DMS79 treated with DMSO at 0.1 percent for 48 hours (cell line): ENCODE results near the gene NOL3.
"Not testable (repeated sequence)": the region's sequence is repeated elsewhere in the genome, so short reads cannot be mapped to it uniquely, and the experiment has no call there.

Source experiments
- DNase-seq: peaks from one replicate; lab custom pipeline; 2025; lab: John Stamatoyannopoulos, UW

The NOL3 gene

GRCh38 chr16:67170168-67170948 is at the start of gene NOL3:
Gene NOL3 (plus strand): TSS chr16:67170538.
- DNase-seq, result peak; percentile 41

GRCh38 chr16:67122799-67123198 is 47.5 kb upstream of the NOL3 start:
- DNase-seq, result not testable (repeated sequence)

- DNase-seq, result no peak
These were observed 41.9 kb upstream of the NOL3 start for GRCh38 chr16:67128417-67128816.

- DNase-seq, result no peak
These were observed 41.5 kb upstream of the NOL3 start for GRCh38 chr16:67128887-67129286.

DNA sequence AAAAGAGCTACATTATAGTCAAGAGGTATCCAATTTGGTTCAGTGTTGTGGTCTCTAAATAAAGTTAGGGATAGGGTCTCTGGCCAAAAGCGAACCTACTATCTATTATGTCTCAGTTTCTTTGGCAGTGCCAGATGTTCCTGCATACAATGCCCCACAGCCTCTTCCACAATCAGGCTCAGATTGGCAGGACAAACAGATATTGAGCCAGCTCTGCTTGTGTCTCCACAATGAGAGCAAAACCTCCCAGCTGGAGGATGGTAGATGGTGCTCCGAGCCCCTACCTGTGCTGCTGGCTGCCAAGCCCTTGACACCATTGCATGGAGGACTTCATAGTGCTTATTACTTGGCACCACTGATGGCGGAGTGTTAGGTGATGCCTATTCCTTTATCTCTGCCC is 40.9 kb upstream of the NOL3 start:
- no peak for DNase-seq

GRCh38 chr16:67137605-67138004 is 32.7 kb upstream of the NOL3 start:
- no peak for DNase-seq

DNA sequence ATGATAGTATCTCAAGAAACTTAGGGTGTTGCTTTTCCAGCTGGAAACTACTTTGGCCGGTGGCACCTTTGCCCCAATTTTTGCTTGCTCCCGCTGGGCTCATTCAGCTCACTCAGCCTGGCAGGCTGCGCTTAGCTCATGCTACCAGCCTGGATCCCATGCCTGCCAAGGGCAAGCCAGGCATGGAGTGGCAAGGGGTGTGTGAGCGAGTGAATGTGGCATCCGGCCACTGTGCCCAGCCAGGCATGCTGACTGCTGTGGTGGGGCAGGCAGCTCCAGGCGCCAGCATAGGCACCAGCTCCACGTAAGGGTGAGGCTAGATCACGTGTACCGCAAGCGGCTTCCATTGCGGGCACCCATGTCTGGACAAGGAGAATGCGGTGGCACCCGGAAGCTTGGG is 28.9 kb upstream of the NOL3 start:
- no peak for DNase-seq

- DNase-seq, result no peak
These were observed 28.0 kb upstream of the NOL3 start for GRCh38 chr16:67142342-67142741.

DNA sequence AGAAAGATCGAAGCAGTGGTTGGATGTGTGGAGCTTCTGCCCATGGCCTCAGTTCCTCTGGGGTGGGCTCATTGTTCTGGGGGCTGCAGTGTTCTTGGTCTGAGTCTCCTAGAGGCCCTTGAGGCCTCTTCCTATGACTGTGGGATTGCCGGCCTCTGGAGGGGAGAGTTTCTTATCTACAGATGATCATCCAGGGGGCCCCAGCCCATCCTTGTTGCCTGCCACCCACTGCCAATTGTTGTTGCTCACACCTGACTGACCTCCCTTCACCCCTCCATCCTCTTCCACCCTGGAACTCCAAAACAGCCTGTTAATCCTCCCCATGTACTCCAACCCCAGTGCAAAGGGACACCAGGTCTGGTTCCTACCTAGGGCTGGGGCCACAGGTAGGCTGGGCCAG is 25.4 kb upstream of the NOL3 start:
- DNase-seq, result no peak

DNA sequence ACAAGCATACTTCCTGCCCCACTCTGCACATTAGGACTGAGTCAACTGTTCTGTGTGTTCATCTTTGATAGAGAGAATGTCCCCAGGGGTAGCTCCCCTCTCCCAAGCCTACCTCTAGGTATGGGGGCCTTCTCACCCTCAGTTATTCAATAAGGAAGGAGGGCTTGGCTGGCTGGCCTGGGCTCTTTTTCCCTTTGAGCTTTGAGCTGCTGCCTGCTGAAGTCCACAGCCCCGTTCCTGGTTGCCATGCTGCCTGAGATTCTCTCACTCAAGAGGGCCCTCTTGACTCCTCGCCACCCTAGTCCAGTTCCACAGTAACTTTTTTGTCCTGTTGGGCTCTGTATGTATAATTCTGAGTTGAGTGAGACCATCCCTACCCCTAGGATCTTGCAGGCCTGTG is 24.6 kb upstream of the NOL3 start:
- no peak for DNase-seq

- no peak for DNase-seq
These were observed 23.6 kb upstream of the NOL3 start for GRCh38 chr16:67146523-67147357.

DNA sequence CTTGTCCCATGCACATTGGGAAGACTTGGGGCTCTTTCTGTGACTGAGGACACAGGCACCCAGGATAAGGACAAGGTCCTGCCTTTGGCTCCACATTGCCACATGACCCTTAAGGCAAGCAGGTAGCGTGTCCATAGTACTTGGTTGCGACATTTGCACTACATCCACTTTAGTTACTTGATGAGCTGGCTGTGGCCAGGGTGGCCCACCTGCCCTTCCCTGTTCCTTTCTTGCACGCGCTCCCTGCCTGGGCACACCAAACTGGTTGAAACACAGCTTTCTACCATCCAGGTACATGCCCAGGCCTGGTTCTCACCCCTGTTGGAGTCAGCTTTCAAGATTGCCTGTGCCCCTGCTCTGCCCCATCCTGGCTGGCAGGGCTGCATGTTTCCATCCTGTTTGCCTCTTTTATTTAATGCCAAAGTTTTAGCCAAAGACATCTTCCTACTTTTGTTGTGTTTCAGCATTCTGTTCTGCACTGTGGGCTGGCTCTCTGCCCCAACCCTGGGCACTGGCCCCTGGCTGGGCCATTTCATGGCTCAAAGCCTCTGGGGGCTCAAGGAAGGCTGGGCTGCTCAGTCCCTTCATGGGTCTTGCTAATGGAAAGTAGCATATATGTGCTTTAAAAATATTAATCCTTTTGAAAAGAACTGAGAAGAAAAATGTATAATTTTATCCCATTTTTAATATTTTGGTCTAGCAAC is 22.7 kb upstream of the NOL3 start:
- DNase-seq, result no peak

- DNase-seq, result no peak
These were observed 22.1 kb upstream of the NOL3 start for GRCh38 chr16:67148221-67148620.

- DNase-seq, result no peak
These were observed 21.6 kb upstream of the NOL3 start for GRCh38 chr16:67148656-67149275.

GRCh38 chr16:67149276-67150046 is 20.9 kb upstream of the NOL3 start:
- DNase-seq, result no peak

DNA sequence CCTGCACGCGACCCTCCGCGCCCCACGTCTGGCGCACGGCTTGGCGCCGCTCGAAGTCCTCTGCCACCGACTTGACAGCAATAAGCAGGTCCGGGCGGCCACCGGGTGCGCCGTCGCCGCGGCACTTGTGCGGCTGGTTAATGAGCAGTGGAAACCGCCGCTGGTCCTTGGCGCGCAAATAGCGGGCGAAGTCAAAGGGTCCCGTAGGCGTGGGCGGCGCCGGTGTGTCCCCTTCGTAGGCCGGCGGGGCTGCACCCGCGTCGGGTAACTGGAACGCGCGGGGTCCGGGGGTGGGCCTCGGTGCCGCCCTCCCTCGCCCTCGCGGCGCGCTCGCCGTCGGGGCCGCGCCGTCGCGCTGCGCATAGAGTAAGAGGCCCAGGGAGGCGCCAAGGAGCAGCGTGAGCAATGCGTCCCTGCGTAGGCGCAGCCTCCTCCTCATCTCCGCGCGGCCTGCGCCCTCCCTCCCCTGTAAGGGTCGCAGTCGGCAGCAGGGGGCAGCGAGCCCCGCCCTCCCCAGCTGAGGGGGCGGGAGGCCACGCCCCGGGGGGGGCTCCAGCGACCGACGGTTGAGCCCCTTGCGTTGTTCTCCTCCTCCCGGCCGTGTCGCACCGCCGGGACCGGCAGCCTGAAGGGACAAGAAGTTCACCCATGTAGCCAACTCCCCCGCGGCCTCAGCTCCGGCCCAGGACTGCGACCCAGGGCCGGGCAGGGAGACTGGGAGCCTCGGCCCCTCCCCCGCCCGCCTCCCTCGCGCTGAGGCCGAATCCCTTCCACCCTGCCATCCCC is 20.1 kb upstream of the NOL3 start:
- no peak for DNase-seq

DNA sequence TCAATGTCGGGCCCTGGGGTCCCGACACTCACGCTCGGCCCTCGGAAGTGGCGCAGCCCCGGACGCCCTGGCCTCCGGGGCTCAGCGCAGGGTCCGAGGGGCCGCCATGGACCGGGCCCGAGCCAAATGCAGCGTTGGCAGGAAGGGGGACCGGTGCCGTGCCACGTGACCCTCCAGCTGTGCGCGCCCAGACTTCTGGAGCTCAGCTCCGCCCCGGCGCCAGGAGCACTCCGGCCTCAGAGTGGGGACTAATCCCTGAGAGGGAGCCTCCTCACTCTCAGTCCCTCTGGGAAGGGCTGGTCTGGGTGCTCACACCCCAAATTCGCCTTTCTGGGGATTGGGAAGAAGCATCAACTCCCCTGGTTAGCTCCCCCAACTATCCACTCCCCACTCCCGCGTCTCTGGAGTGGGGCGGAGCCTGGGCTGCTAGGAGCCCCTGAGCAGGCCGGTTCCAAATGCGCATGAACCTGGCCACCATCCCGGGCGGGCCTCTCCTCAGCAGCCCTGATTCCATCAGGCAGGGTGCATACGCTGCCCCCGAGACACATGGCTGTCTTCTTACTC is 19.4 kb upstream of the NOL3 start, which contains the start of gene B3GNT9:
TSS of gene B3GNT9 (minus strand) at position 166 of the 564 bp plus-strand sequence. CDS start 513 bp downstream, outside the sequence.
- DNase-seq, result peak; percentile 35

DNA sequence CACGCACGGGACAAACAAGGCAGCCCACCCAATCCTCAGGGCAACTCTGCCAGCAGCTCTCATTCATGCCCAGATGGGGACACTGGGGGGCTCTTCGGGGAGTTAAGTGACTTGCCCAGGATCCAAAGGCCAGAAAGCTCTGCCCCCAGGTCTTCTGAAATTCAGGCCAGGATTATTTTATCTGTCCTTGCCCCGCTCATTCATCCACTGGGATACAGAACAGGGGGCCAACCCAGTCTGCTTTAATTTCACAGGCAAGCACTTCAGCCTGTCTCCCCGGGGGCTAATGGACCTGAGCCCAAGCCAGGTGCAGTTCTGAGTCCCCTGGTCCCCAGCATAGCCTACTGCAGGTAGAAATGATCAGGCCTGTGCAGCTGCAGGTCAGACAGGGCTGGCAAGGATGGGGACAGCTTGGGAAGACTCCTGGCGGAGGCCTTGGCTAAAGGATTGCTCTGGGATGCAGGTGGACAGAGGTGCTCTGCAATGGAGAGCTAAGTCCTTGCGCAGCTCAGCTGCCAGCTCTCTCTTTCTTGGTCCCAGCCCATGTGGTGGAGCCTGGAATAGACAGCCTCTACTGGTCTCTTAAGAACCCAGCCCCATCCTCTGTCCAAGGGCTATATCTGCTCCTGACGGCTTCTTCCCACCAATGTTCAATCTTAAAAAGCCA is 18.8 kb upstream of the NOL3 start:
- DNase-seq, result peak; percentile 14

DNA sequence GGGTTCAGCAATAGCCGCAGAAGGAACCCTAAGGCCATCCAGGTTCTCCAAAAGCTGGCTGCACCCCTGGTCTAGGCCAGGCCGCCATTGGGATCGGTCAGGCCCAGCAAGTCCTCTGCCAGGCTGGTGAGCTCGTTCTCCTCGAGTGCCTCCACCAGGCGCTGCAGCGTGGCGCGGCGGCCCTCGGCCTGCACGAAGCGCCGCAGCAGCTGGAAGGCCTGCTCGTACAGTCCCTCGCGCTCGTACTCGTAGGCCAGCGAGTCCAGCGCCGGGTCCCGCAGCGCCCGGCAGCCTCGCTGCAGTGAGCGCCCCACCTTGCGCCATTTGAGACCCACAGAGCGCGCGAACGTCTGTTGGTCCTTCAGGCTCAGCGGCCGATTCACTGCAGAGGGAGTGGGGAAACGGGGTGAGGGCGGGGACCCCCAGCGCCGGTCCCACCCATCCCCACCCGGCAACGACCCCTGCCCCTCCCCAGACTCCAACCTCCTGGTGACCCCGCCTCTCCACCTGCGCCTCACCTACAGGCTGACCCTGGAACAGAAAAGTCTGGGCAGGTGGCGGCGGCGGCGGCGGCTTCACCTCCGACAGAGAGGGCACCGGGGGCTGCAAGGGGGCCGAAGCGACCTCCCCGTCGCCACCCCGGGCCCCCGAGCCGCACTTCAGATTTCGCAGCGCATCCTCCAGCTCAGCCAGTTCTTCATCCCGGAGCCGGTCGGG is 15.6 kb upstream of the NOL3 start:
- DNase-seq, result no peak
